Activated CD8-positive, alpha-beta memory T cell treated with anti-CD3 and anti-CD28 coated beads, Interleukin-2, amount 50 U/mL, for 24 hours (primary cell): Measurements from ENCODE around the gene PLD4.
"Not testable (repeated sequence)": the region's sequence is repeated elsewhere in the genome, so short reads cannot be mapped to it uniquely, and the experiment has no call there.

Source experiments
- DNase-seq: peaks from one replicate; pipeline ENCODE4 v3.0.0-alpha.2; 2020; ENCODE audit errors: extremely low read depth

Gene PLD4

DNA sequence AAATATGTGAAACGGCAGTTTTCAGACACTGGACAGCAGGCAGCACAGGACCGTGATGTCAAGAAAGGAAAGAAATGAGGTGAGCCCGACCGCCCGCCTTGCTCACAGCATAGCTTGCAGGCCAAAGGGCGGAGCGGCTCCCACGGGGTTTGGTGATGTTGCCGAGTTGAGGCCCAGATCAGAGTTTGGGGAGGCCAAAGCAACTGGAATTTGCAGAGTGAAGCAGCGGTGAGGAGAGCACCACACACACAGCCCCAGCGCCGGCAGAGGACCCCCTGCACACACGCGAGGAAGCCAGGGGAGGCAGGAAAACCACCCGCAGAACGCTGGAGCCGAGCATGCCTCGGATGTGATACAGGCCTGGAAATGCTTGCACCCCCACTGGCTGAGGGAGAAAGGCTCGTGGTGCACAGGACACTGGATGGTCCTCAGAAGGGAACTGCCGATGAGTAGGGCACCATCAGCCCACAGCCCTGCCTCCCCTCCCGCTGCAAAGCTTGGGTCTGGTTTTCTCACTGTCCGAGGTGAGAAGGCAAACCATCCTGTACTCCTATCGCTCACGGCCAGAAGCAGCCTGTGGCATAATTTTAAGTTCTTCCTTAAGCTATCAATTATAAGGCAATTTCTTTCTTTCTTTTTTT is 25.7 kb upstream of the PLD4 start:
- DNase-seq, result no peak

DNA sequence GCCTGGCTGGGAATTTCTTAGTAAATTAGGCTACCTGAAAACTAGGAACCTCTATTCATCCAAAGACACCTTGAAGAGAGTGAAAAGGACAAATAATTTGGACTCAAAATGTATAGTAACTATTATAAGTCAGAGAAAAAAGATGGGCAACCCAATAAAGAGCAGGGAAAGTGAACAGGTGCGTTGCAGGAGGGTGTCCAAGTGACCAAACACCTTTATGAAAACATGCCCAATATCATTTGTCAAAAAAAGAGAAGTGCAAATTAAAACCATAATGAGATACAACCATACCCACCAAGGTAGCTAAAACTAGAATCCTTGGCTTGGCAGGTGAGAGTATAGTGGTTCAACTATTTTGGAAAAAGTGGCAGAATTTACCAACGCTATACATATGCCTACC is 24.9 kb upstream of the PLD4 start:
- no peak for DNase-seq

DNA sequence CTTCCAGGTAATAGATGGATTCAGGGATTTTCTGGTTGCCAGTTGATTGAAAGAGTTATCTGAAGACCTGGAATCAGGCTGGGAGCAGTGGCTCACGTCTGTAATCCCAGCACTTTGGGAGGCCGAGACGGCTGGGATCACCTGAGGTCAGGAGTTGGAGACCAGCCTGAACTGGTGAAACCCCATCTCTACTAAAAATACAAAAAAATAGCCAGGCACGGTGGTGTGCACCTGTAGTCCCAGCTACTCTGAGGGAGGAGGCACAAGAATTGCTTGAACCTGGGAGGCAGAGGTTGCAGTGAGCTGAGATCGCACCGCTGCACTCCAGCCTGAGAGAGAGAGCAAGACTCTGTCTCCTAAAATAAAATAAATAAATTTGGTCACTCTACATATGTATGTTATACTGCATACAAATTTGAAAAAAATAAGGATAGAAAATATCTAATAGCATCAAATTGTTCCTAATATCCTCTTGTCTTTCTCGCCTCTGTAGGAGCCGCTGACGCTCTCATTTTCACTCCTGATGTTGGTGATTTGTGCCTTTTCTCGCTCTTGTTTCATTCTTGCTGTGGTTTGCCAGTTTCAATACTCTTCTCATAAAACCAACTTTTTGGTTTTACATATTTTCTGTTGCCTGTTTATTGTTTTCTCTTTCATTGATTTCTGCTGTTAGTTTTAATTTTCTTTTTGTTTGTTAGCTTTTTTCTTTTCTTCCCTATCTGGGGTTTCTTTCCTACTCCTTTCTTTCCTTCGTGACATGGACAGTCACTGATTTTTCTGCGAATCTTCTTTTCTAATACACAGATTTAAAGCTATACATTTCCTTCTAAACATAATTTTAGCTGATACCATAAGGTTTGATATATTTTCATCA is 23.8 kb upstream of the PLD4 start:
- no peak for DNase-seq

GRCh38 chr14:104903990-104904389 is 20.7 kb upstream of the PLD4 start:
- no peak for DNase-seq

GRCh38 chr14:104904650-104905578 is 19.8 kb upstream of the PLD4 start:
- DNase-seq, result not testable (repeated sequence)

- DNase-seq, result not testable (repeated sequence)
Measured at GRCh38 chr14:104905579-104905933, 19.1 kb upstream of the PLD4 start.

- DNase-seq, result no peak
Measured at GRCh38 chr14:104908303-104908702, 16.4 kb upstream of the PLD4 start.

DNA sequence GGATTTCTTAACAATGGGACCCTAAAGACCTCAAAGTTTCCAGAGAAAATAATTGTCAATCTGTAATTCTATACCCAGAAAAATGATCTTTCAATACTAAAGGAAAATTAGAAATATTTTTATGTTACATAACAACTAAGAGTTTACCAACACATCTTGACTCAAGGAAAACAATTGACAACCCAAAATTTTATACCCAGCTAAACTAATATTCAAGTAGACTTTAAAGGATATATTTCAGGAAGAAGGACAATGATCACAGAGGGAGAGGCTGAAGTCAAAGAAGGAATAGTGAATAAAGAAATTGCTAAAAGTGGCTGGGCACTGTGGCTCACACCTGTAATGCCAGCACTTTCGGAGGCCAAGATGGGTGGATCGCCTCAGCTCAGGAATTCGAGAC is 12.6 kb upstream of the PLD4 start:
- DNase-seq, result no peak

- DNase-seq, result no peak
Measured at GRCh38 chr14:104913435-104913834, 11.2 kb upstream of the PLD4 start.

GRCh38 chr14:104917116-104917515 is 7.6 kb upstream of the PLD4 start:
- no peak for DNase-seq

- no peak for DNase-seq
Measured at GRCh38 chr14:104917993-104918392, 6.7 kb upstream of the PLD4 start.

- DNase-seq, result not testable (repeated sequence)
Measured at GRCh38 chr14:104919152-104919992, 5.3 kb upstream of the PLD4 start.

DNA sequence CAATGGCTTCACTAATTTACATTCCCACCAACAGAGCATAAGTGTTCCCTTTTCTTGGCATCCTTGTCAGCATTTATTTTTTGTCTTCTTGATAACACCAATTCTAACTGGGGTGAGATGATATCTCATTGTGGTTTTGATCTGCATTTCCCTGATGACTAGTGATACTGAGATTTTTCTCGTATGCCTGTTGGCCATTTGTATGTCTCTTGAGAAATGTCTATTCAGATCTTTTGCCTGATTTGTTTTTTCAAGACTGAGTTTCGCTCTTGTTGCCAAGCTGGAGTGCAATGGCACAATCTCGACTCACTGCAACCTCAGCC is 4.7 kb upstream of the PLD4 start:
- DNase-seq, result no peak

- DNase-seq, result no peak
Measured at GRCh38 chr14:104923640-104924420, 849 bp upstream of the PLD4 start.

DNA sequence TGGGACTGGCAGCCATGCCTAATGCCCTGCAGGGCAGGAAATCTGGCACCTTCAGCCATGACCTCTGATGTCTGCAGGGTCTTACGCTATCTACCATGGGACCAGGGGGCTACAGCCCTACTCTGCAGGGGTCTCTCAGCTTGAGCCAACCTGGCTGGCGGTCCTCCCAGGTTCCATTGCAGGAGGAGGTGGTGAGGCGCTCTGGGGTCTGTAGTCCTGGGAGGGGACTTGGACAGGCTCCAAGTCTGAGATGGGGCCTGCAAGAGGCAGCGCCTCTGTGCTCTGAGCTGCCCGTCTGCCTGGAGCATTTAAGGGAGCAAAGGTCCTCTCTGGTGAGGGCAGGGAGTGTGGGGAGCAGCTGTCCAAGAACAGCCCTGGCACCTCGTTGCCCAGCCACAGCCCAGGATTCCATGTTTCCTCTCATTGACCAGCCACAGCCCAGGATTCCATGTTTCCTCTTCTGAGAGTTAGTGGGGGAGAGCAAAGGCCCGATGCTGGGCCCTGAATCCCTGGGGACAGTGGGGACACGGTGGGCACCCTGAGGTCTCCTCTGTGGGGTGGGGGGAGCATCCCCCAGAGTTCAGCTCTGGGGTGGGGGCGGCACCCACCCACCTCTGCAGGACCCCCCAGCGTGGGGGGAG is 655 bp downstream of the PLD4 start:
- DNase-seq, result no peak

GRCh38 chr14:104925855-104926609 is 1.4 kb downstream of the PLD4 start:
- no peak for DNase-seq

GRCh38 chr14:104926619-104927431 is 2.1 kb downstream of the PLD4 start:
- DNase-seq, result no peak

GRCh38 chr14:104927432-104927816 is 2.7 kb downstream of the PLD4 start:
- DNase-seq, result no peak

DNA sequence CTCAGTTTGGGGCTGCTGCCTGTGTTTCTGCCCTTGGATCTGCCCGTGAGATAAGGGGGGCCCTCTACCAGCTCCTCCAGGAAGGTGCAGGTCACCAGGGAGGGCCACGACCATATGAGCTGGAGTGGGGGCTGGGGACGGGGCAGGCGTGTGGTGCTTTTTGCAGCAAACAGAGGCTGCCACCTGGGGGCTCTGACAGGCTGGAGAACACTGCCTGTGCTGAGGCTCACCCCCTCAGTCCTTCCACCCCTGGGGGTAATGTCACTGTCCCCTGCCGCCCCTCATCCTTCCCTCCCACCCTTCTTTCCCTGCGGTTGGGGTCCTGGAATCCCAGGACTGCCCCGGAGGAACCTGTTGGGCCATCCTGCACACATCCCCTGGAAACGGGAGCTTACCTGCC is 3.2 kb downstream of the PLD4 start:
- no peak for DNase-seq
